Loucy (cell line): ENCODE results near the gene BABAM2.
"Not testable (repeated sequence)": the region's sequence is repeated elsewhere in the genome, so short reads cannot be mapped to it uniquely, and the experiment has no call there.

Source experiments
- CTCF ChIP-seq: fragments of 200-600 bp; sonication (generic); conservative IDR thresholded peaks from 2 replicates; pipeline ENCODE4 v1.5.1; 2014; ENCODE audit warnings: mild to moderate bottlenecking, antibody characterized with exemption, low read length
- EZH2phosphoT487 ChIP-seq: fragments of 200-600 bp; IDR thresholded peaks from 2 replicates; pipeline ENCODE4 v1.6.1; 2018; ENCODE audit warnings: antibody characterized with exemption, mild to moderate bottlenecking, moderate library complexity, borderline replicate concordance

GRCh38 chr2:28335265-28335664 lies 444.7 kb downstream of the BABAM2 start:
- not testable (repeated sequence) for TF ChIP-seq CTCF, EZH2phosphoT487
